Measurements from ENCODE around the gene ANKS3.
A peak's percentile ranks its signal among the peaks of the same experiment; 100 is the strongest.

The ANKS3 gene

GRCh38 chr16:4694642-4695451, 39.2 kb downstream of the ANKS3 start:
- no peak for DNase-seq

- peak; percentile 54 for DNase-seq
Measured at GRCh38 chr16:4693956-4694641, 40.0 kb downstream of the ANKS3 start.

GRCh38 chr16:4693296-4693955, 40.6 kb downstream of the ANKS3 start, which contains the start of gene NUDT16L1:
NUDT16L1 (plus strand) TSS chr16:4693562; CDS start chr16:4693727, 165 bp downstream.
- peak; percentile 97 for DNase-seq

GRCh38 chr16:4692460-4693295, 41.4 kb downstream of the ANKS3 start:
- peak; percentile 31 for DNase-seq

- DNase-seq: no peak
Measured at GRCh38 chr16:4691666-4692412, 42.2 kb downstream of the ANKS3 start.

- no peak for DNase-seq
Measured at GRCh38 chr16:4690946-4691665, 43.0 kb downstream of the ANKS3 start.

GRCh38 chr16:4689864-4690704, 44.0 kb downstream of the ANKS3 start:
- no peak for DNase-seq

- DNase-seq: no peak
Measured at GRCh38 chr16:4689091-4689671, 44.9 kb downstream of the ANKS3 start.

- no peak for DNase-seq
Measured at GRCh38 chr16:4688674-4689045, 45.4 kb downstream of the ANKS3 start.

- DNase-seq: no peak
Measured at GRCh38 chr16:4687946-4688673, 46.0 kb downstream of the ANKS3 start.

GRCh38 chr16:4687416-4687815, 46.7 kb downstream of the ANKS3 start:
- no peak for DNase-seq

GRCh38 chr16:4686497-4687210, 47.4 kb downstream of the ANKS3 start:
- no peak for DNase-seq

GRCh38 chr16:4685776-4686496, 48.1 kb downstream of the ANKS3 start:
- no peak for DNase-seq

- no peak for DNase-seq
Measured at GRCh38 chr16:4685292-4685691, 48.8 kb downstream of the ANKS3 start.

- DNase-seq: no peak
Measured at GRCh38 chr16:4684763-4685162, 49.3 kb downstream of the ANKS3 start.

GRCh38 chr16:4684058-4684715, 49.9 kb downstream of the ANKS3 start:
- DNase-seq: no peak
